ENCODE data around the gene HDAC9.

HDAC9 gene

GRCh38 chr7:18552943-18553604 is 57.5 kb downstream of the HDAC9 start:
- Histone ChIP-seq H3K4me3 (ENCODE audit: insufficient read depth, low read depth, low read length, poor library complexity, severe bottlenecking) (no peak overlapping the region), H3K27ac (ENCODE audit: insufficient read depth, low read length, poor library complexity, severe bottlenecking) (no peak overlapping the region), H3K4me1 (ENCODE audit: control insufficient read depth, insufficient read depth, low read length, poor library complexity, severe bottlenecking) (no peaks in the 10 kb centered on the region), H3K9me3 (ENCODE audit: control insufficient read depth, low read length) (no peaks in the 10 kb centered on the region), H3K36me3 (ENCODE audit: control insufficient read depth, insufficient read depth, low read length) (no peaks in the 10 kb centered on the region), H3K27me3 (replicated peaks; ENCODE audit: control insufficient read depth, insufficient read depth, low read length, poor library complexity, severe bottlenecking) (no peaks in the 10 kb centered on the region)
- DNase-seq = no peak

- H3K9me3 ChIP-seq (ENCODE audit: control insufficient read depth, low read length) = no peaks in the 10 kb centered on the region
- H3K4me1 ChIP-seq (ENCODE audit: control insufficient read depth, insufficient read depth, low read length, poor library complexity, severe bottlenecking) = no peaks in the 10 kb centered on the region
- H3K4me3 ChIP-seq (ENCODE audit: insufficient read depth, low read depth, low read length, poor library complexity, severe bottlenecking) = no peak overlapping the region
- DNase-seq = no peak
- H3K27me3 ChIP-seq (replicated peaks; ENCODE audit: control insufficient read depth, insufficient read depth, low read length, poor library complexity, severe bottlenecking) = no peaks in the 10 kb centered on the region
- H3K36me3 ChIP-seq (ENCODE audit: control insufficient read depth, insufficient read depth, low read length) = no peaks in the 10 kb centered on the region
- H3K27ac ChIP-seq (ENCODE audit: insufficient read depth, low read length, poor library complexity, severe bottlenecking) = no peak overlapping the region
Observed at GRCh38 chr7:18553605-18554003, 58.1 kb downstream of the HDAC9 start.

GRCh38 chr7:18555120-18555519 is 59.6 kb downstream of the HDAC9 start:
- H3K9me3 ChIP-seq (ENCODE audit: control insufficient read depth, low read length) = no peaks in the 10 kb centered on the region
- H3K36me3 ChIP-seq (ENCODE audit: control insufficient read depth, insufficient read depth, low read length) = no peaks in the 10 kb centered on the region
- no peak overlapping the region for H3K4me3 ChIP-seq (ENCODE audit: insufficient read depth, low read depth, low read length, poor library complexity, severe bottlenecking)
- H3K27me3 ChIP-seq (replicated peaks; ENCODE audit: control insufficient read depth, insufficient read depth, low read length, poor library complexity, severe bottlenecking) = no peaks in the 10 kb centered on the region
- DNase-seq = no peak
- H3K4me1 ChIP-seq (ENCODE audit: control insufficient read depth, insufficient read depth, low read length, poor library complexity, severe bottlenecking) = no peaks in the 10 kb centered on the region
- no peak overlapping the region for H3K27ac ChIP-seq (ENCODE audit: insufficient read depth, low read length, poor library complexity, severe bottlenecking)

- no peak overlapping the region for H3K4me3 ChIP-seq (ENCODE audit: insufficient read depth, low read depth, low read length, poor library complexity, severe bottlenecking)
- no peak overlapping the region for H3K27ac ChIP-seq (ENCODE audit: insufficient read depth, low read length, poor library complexity, severe bottlenecking)
- no peaks in the 10 kb centered on the region for H3K36me3 ChIP-seq (ENCODE audit: control insufficient read depth, insufficient read depth, low read length)
- H3K9me3 ChIP-seq (ENCODE audit: control insufficient read depth, low read length) = no peaks in the 10 kb centered on the region
- no peaks in the 10 kb centered on the region for H3K4me1 ChIP-seq (ENCODE audit: control insufficient read depth, insufficient read depth, low read length, poor library complexity, severe bottlenecking)
- H3K27me3 ChIP-seq (replicated peaks; ENCODE audit: control insufficient read depth, insufficient read depth, low read length, poor library complexity, severe bottlenecking) = no peaks in the 10 kb centered on the region
- no peak for DNase-seq
Observed at GRCh38 chr7:18555968-18556367, 60.4 kb downstream of the HDAC9 start.

- Histone ChIP-seq H3K4me3 (ENCODE audit: insufficient read depth, low read depth, low read length, poor library complexity, severe bottlenecking) (no peak overlapping the region), H3K36me3 (ENCODE audit: control insufficient read depth, insufficient read depth, low read length) (no peaks in the 10 kb centered on the region), H3K4me1 (ENCODE audit: control insufficient read depth, insufficient read depth, low read length, poor library complexity, severe bottlenecking) (no peaks in the 10 kb centered on the region), H3K9me3 (ENCODE audit: control insufficient read depth, low read length) (no peaks in the 10 kb centered on the region), H3K27me3 (replicated peaks; ENCODE audit: control insufficient read depth, insufficient read depth, low read length, poor library complexity, severe bottlenecking) (no peaks in the 10 kb centered on the region), H3K27ac (ENCODE audit: insufficient read depth, low read length, poor library complexity, severe bottlenecking) (no peak overlapping the region)
- no peak for DNase-seq
Observed at GRCh38 chr7:18558503-18558902, 63.0 kb downstream of the HDAC9 start.

GRCh38 chr7:18558910-18559309 is 63.4 kb downstream of the HDAC9 start:
- H3K4me3 ChIP-seq (ENCODE audit: insufficient read depth, low read depth, low read length, poor library complexity, severe bottlenecking) = no peak overlapping the region
- H3K4me1 ChIP-seq (ENCODE audit: control insufficient read depth, insufficient read depth, low read length, poor library complexity, severe bottlenecking) = no peaks in the 10 kb centered on the region
- no peaks in the 10 kb centered on the region for H3K36me3 ChIP-seq (ENCODE audit: control insufficient read depth, insufficient read depth, low read length)
- no peaks in the 10 kb centered on the region for H3K9me3 ChIP-seq (ENCODE audit: control insufficient read depth, low read length)
- no peak for DNase-seq
- no peaks in the 10 kb centered on the region for H3K27me3 ChIP-seq (replicated peaks; ENCODE audit: control insufficient read depth, insufficient read depth, low read length, poor library complexity, severe bottlenecking)
- no peak overlapping the region for H3K27ac ChIP-seq (ENCODE audit: insufficient read depth, low read length, poor library complexity, severe bottlenecking)

GRCh38 chr7:18559756-18560155 is 64.2 kb downstream of the HDAC9 start:
- no peaks in the 10 kb centered on the region for H3K27me3 ChIP-seq (replicated peaks; ENCODE audit: control insufficient read depth, insufficient read depth, low read length, poor library complexity, severe bottlenecking)
- no peaks in the 10 kb centered on the region for H3K4me1 ChIP-seq (ENCODE audit: control insufficient read depth, insufficient read depth, low read length, poor library complexity, severe bottlenecking)
- no peak for DNase-seq
- H3K27ac ChIP-seq (ENCODE audit: insufficient read depth, low read length, poor library complexity, severe bottlenecking) = no peak overlapping the region
- no peak overlapping the region for H3K4me3 ChIP-seq (ENCODE audit: insufficient read depth, low read depth, low read length, poor library complexity, severe bottlenecking)
- no peaks in the 10 kb centered on the region for H3K36me3 ChIP-seq (ENCODE audit: control insufficient read depth, insufficient read depth, low read length)
- no peaks in the 10 kb centered on the region for H3K9me3 ChIP-seq (ENCODE audit: control insufficient read depth, low read length)

GRCh38 chr7:18564779-18565178 is 69.2 kb downstream of the HDAC9 start:
- no peaks in the 10 kb centered on the region for H3K4me1 ChIP-seq (ENCODE audit: control insufficient read depth, insufficient read depth, low read length, poor library complexity, severe bottlenecking)
- H3K36me3 ChIP-seq (ENCODE audit: control insufficient read depth, insufficient read depth, low read length) = no peaks in the 10 kb centered on the region
- DNase-seq = no peak
- H3K27me3 ChIP-seq (replicated peaks; ENCODE audit: control insufficient read depth, insufficient read depth, low read length, poor library complexity, severe bottlenecking) = no peaks in the 10 kb centered on the region
- H3K9me3 ChIP-seq (ENCODE audit: control insufficient read depth, low read length) = no peaks in the 10 kb centered on the region
- H3K4me3 ChIP-seq (ENCODE audit: insufficient read depth, low read depth, low read length, poor library complexity, severe bottlenecking) = no peak overlapping the region
- H3K27ac ChIP-seq (ENCODE audit: insufficient read depth, low read length, poor library complexity, severe bottlenecking) = no peak overlapping the region

GRCh38 chr7:18565337-18565736 is 69.8 kb downstream of the HDAC9 start:
- Histone ChIP-seq H3K27ac (ENCODE audit: insufficient read depth, low read length, poor library complexity, severe bottlenecking) (no peak overlapping the region), H3K36me3 (ENCODE audit: control insufficient read depth, insufficient read depth, low read length) (no peaks in the 10 kb centered on the region), H3K9me3 (ENCODE audit: control insufficient read depth, low read length) (no peaks in the 10 kb centered on the region), H3K4me1 (ENCODE audit: control insufficient read depth, insufficient read depth, low read length, poor library complexity, severe bottlenecking) (no peaks in the 10 kb centered on the region), H3K27me3 (replicated peaks; ENCODE audit: control insufficient read depth, insufficient read depth, low read length, poor library complexity, severe bottlenecking) (no peaks in the 10 kb centered on the region), H3K4me3 (ENCODE audit: insufficient read depth, low read depth, low read length, poor library complexity, severe bottlenecking) (no peak overlapping the region)
- no peak for DNase-seq

GRCh38 chr7:18566205-18566604 is 70.7 kb downstream of the HDAC9 start:
- no peaks in the 10 kb centered on the region for H3K4me1 ChIP-seq (ENCODE audit: control insufficient read depth, insufficient read depth, low read length, poor library complexity, severe bottlenecking)
- H3K27ac ChIP-seq (ENCODE audit: insufficient read depth, low read length, poor library complexity, severe bottlenecking) = no peak overlapping the region
- H3K9me3 ChIP-seq (ENCODE audit: control insufficient read depth, low read length) = no peaks in the 10 kb centered on the region
- no peaks in the 10 kb centered on the region for H3K36me3 ChIP-seq (ENCODE audit: control insufficient read depth, insufficient read depth, low read length)
- no peaks in the 10 kb centered on the region for H3K27me3 ChIP-seq (replicated peaks; ENCODE audit: control insufficient read depth, insufficient read depth, low read length, poor library complexity, severe bottlenecking)
- DNase-seq = no peak
- H3K4me3 ChIP-seq (ENCODE audit: insufficient read depth, low read depth, low read length, poor library complexity, severe bottlenecking) = no peak overlapping the region
